Measurements from ENCODE around the gene UNC93A.
"Not testable (repeated sequence)": the region's sequence is repeated elsewhere in the genome, so short reads cannot be mapped to it uniquely, and the experiment has no call there.

UNC93A gene

GRCh38 chr6:167270499-167271311 lies 20.4 kb upstream of the UNC93A start:
- DNase-seq, result no peak

GRCh38 chr6:167272151-167272550 lies 19.0 kb upstream of the UNC93A start:
- no peak for DNase-seq

- DNase-seq, result no peak
Observed at GRCh38 chr6:167272696-167273379, 18.3 kb upstream of the UNC93A start.

- no peak for DNase-seq
Observed at GRCh38 chr6:167274270-167274669, 16.8 kb upstream of the UNC93A start.

- no peak for DNase-seq
Observed at GRCh38 chr6:167275001-167275400, 16.1 kb upstream of the UNC93A start.

GRCh38 chr6:167275436-167275835 lies 15.7 kb upstream of the UNC93A start:
- no peak for DNase-seq

GRCh38 chr6:167276772-167277533 lies 14.2 kb upstream of the UNC93A start:
- no peak for DNase-seq

GRCh38 chr6:167278173-167278940 lies 12.8 kb upstream of the UNC93A start:
- not testable (repeated sequence) for DNase-seq

GRCh38 chr6:167279766-167280446 lies 11.2 kb upstream of the UNC93A start:
- no peak for DNase-seq

- not testable (repeated sequence) for DNase-seq
Observed at GRCh38 chr6:167280466-167280865, 10.6 kb upstream of the UNC93A start.

- DNase-seq, result no peak
Observed at GRCh38 chr6:167282165-167282564, 8.9 kb upstream of the UNC93A start.

GRCh38 chr6:167284565-167284964 lies 6.5 kb upstream of the UNC93A start:
- DNase-seq, result not testable (repeated sequence)

- DNase-seq, result no peak
Observed at GRCh38 chr6:167285077-167285770, 5.9 kb upstream of the UNC93A start.

- no peak for DNase-seq
Observed at GRCh38 chr6:167287513-167288048, 3.5 kb upstream of the UNC93A start.

- DNase-seq, result peak; percentile 13
Observed at GRCh38 chr6:167288591-167289225, 2.4 kb upstream of the UNC93A start.

- DNase-seq, result not testable (repeated sequence)
Observed at GRCh38 chr6:167289291-167289690, 1.8 kb upstream of the UNC93A start.

- no peak for DNase-seq
Observed at GRCh38 chr6:167291623-167292300, 647 bp downstream of the UNC93A start.

- no peak for DNase-seq
Observed at GRCh38 chr6:167292301-167293087, 1.4 kb downstream of the UNC93A start.

GRCh38 chr6:167293088-167293589 lies 2.0 kb downstream of the UNC93A start:
- DNase-seq, result no peak

Measured in fibroblast of skin of back (primary cell).